ENCODE measurements around the gene MT2A. TPM values are rescaled to one million over a fixed set of nuclear protein-coding genes. Genes with fewer than 3 reads are reported as not detected.

MT2A gene
- total RNA-seq: 12.8 and 46.1 TPM in 2 replicates

GRCh38 chr16:56608043-56608875, at the start of gene MT2A:
TSS of gene MT2A (plus strand) at chr16:56608584. CDS start at chr16:56608656, 72 bp downstream.

GRCh38 chr16:56564793-56565477, 43.4 kb upstream of the MT2A start, which contains the start of gene MT4:
TSS of gene MT4 (plus strand) at chr16:56565073. CDS start at chr16:56565129, 56 bp downstream.

GRCh38 chr16:56589141-56590039, 19.0 kb upstream of the MT2A start, which contains the start of gene MT3:
TSS of gene MT3 (plus strand) at chr16:56589528. CDS start at chr16:56589591, 63 bp downstream.

GRCh38 chr16:56625140-56625942, 17.0 kb downstream of the MT2A start, which contains the start of gene MT1E:
TSS of gene MT1E (plus strand) at chr16:56625781. CDS start at chr16:56625852, 71 bp downstream.

GRCh38 chr16:56632156-56632847, 23.9 kb downstream of the MT2A start, which contains the start of gene MT1M:
TSS of gene MT1M (plus strand) at chr16:56632659. CDS start at chr16:56632732, 73 bp downstream.

GRCh38 chr16:56637814-56638750, 29.7 kb downstream of the MT2A start, which contains the start of gene MT1A:
TSS of gene MT1A (plus strand) at chr16:56638666. CDS start at chr16:56638739, 73 bp downstream.

GRCh38 chr16:56651586-56651985, 43.2 kb downstream of the MT2A start, which contains the start of gene MT1B:
TSS of gene MT1B (plus strand) at chr16:56651886. CDS start at chr16:56651954, 68 bp downstream.

GRCh38 chr16:56657555-56658326, 49.4 kb downstream of the MT2A start, which contains the start of gene MT1F:
TSS of gene MT1F (plus strand) at chr16:56657959. CDS start at chr16:56658059, 100 bp downstream.

Other genes with a start within 250 kb of the MT2A start
- 177 and 201 TPM in 2 replicates for gene AMFR, start 183.0 kb upstream of the MT2A start, total RNA-seq
- 80.6 and 102 TPM in 2 replicates for gene NUDT21, start 157.3 kb upstream of the MT2A start, total RNA-seq
- gene OGFOD1, start 157.0 kb upstream of the MT2A start, total RNA-seq: 47.1 and 159 TPM in 2 replicates
- gene BBS2, start 88.6 kb upstream of the MT2A start, total RNA-seq: 50.0 and 63.5 TPM in 2 replicates
- gene MT4, start 43.5 kb upstream of the MT2A start, total RNA-seq: not detected in 2 replicates
- not detected in 2 replicates for gene MT3, start 19.1 kb upstream of the MT2A start, total RNA-seq
- gene MT1E, start 17.2 kb downstream of the MT2A start, total RNA-seq: 14.1 and 18.5 TPM in 2 replicates
- gene MT1M, start 24.1 kb downstream of the MT2A start, total RNA-seq: not detected in 2 replicates
- gene MT1A, start 30.1 kb downstream of the MT2A start, total RNA-seq: 0.97 TPM in 1 of 2 replicates, not detected in the other
- gene MT1B, start 43.3 kb downstream of the MT2A start, total RNA-seq: not detected in 2 replicates
- gene MT1F, start 49.4 kb downstream of the MT2A start, total RNA-seq: 0.32 TPM in 1 of 2 replicates, not detected in the other
- not detected in 2 replicates for gene MT1G, start 59.5 kb downstream of the MT2A start, total RNA-seq
- not detected in 2 replicates for gene MT1H, start 61.2 kb downstream of the MT2A start, total RNA-seq
- gene MT1X, start 73.9 kb downstream of the MT2A start, total RNA-seq: 3.0 and 7.1 TPM in 2 replicates
- 74.2 and 87.1 TPM in 2 replicates for gene NUP93, start 121.5 kb downstream of the MT2A start, total RNA-seq

Data from epithelial cell of umbilical artery (primary cell).